C4-2B (cell line): ENCODE data around the gene TPGS1.
"Not testable (repeated sequence)": the region's sequence is repeated elsewhere in the genome, so short reads cannot be mapped to it uniquely, and the experiment has no call there.

ENCODE experiments used
- H3K27ac ChIP-seq: fragments of 450-650 bp; 2 replicates; pipeline ENCODE4 v1.5.1; 2017
- CTCF ChIP-seq: fragments of 450-650 bp; conservative IDR thresholded peaks from 2 replicates; pipeline ENCODE4 v1.5.1; 2017; ENCODE audit warnings: mild to moderate bottlenecking
- ZFX ChIP-seq: fragments of 450-650 bp; IDR thresholded peaks from 2 replicates; pipeline ENCODE4 v1.6.1; 2017

TPGS1 gene

GRCh38 chr19:472005-472858, 35.1 kb upstream of the TPGS1 start:
- TF ChIP-seq CTCF (no peak), ZFX (no peak)
- no peak overlapping the region for H3K27ac ChIP-seq

- no peak overlapping the region for H3K27ac ChIP-seq
- TF ChIP-seq ZFX (no peak), CTCF (no peak)
Measured at GRCh38 chr19:474126-475078, 32.9 kb upstream of the TPGS1 start.

- TF ChIP-seq ZFX: no peak
- no peak for TF ChIP-seq CTCF
- no peak overlapping the region for H3K27ac ChIP-seq
Measured at GRCh38 chr19:475360-475759, 31.9 kb upstream of the TPGS1 start.

GRCh38 chr19:478236-478903, 28.9 kb upstream of the TPGS1 start:
- TF ChIP-seq ZFX (no peak), CTCF (no peak)
- H3K27ac ChIP-seq: no peak overlapping the region

- TF ChIP-seq CTCF (no peak), ZFX (no peak)
Measured at GRCh38 chr19:478976-479375, 28.3 kb upstream of the TPGS1 start.

GRCh38 chr19:480016-480855, 27.1 kb upstream of the TPGS1 start:
- no peak overlapping the region for H3K27ac ChIP-seq
- TF ChIP-seq ZFX (no peak), CTCF (peak; percentile 82)

More at GRCh38 chr19:478976-479375, 28.3 kb upstream of the TPGS1 start:
- no peak overlapping the region for H3K27ac ChIP-seq

- H3K27ac ChIP-seq: not testable (repeated sequence)
Measured at GRCh38 chr19:481100-481499, 26.2 kb upstream of the TPGS1 start.
